Measurements from ENCODE around the gene PEG3. TPM values are rescaled to one million over a fixed set of nuclear protein-coding genes. Genes with fewer than 3 reads are reported as not detected.

PEG3 gene
- total RNA-seq, 2 donors from 2014 or later: 4.8 to 8.3 TPM

GRCh38 chr19:56832352-56832928 is 8.1 kb downstream of the PEG3 start:
- no peak for DNase-seq (ENCODE audit: low spot score)
- no peaks in the 10 kb centered on the region for H3K27me3 ChIP-seq
- no peaks in the 10 kb centered on the region for H3K9me3 ChIP-seq
- TF ChIP-seq, protein P1, sequence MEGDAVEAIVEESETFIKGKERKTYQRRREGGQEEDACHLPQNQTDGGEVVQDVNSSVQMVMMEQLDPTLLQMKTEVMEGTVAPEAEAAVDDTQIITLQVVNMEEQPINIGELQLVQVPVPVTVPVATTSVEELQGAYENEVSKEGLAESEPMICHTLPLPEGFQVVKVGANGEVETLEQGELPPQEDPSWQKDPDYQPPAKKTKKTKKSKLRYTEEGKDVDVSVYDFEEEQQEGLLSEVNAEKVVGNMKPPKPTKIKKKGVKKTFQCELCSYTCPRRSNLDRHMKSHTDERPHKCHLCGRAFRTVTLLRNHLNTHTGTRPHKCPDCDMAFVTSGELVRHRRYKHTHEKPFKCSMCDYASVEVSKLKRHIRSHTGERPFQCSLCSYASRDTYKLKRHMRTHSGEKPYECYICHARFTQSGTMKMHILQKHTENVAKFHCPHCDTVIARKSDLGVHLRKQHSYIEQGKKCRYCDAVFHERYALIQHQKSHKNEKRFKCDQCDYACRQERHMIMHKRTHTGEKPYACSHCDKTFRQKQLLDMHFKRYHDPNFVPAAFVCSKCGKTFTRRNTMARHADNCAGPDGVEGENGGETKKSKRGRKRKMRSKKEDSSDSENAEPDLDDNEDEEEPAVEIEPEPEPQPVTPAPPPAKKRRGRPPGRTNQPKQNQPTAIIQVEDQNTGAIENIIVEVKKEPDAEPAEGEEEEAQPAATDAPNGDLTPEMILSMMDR (IDR thresholded peaks at IDR 0.05): no peak
- H3K36me3 ChIP-seq: no peaks in the 10 kb centered on the region
- H3K4me1 ChIP-seq: no peaks in the 10 kb centered on the region
- no peak overlapping the region for H3K27ac ChIP-seq
- no peak overlapping the region for H3K4me3 ChIP-seq

DNA sequence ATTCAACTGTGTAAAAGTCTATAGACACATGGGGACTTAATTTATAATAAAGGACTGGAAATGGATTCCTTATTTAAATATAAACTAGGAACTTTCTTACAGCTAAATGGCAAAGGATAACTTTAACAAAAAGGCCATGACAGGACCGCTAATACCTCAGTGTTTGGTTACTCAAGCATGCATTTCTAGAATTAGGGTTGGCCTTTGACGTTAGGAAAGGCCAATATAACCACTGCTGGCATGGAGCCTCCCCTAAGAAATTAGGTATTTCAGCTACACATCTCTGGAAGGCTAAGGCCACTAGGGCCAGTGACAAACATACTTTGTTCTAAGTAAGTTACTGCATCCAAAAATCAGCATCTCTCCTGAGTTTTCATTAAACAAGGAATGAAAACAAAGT is 9.3 kb downstream of the PEG3 start:
- H3K4me3 ChIP-seq: no peak overlapping the region
- no peak overlapping the region for H3K27ac ChIP-seq
- DNase-seq (ENCODE audit: low spot score): no peak
- no peaks in the 10 kb centered on the region for H3K27me3 ChIP-seq
- TF ChIP-seq, protein P1 (IDR thresholded peaks at IDR 0.05): no peak
- no peaks in the 10 kb centered on the region for H3K4me1 ChIP-seq
- H3K9me3 ChIP-seq: no peaks in the 10 kb centered on the region
- no peaks in the 10 kb centered on the region for H3K36me3 ChIP-seq

GRCh38 chr19:56829596-56829995 is 10.9 kb downstream of the PEG3 start:
- no peaks in the 10 kb centered on the region for H3K36me3 ChIP-seq
- no peaks in the 10 kb centered on the region for H3K27me3 ChIP-seq
- no peak overlapping the region for H3K27ac ChIP-seq
- H3K4me3 ChIP-seq: no peak overlapping the region
- DNase-seq (ENCODE audit: low spot score): no peak
- H3K9me3 ChIP-seq: no peaks in the 10 kb centered on the region
- TF ChIP-seq, protein P1 (IDR thresholded peaks at IDR 0.05): no peak
- H3K4me1 ChIP-seq: no peaks in the 10 kb centered on the region

- no peaks in the 10 kb centered on the region for H3K36me3 ChIP-seq
- no peak overlapping the region for H3K4me3 ChIP-seq
- TF ChIP-seq, protein P1 (IDR thresholded peaks at IDR 0.05): no peak
- no peaks in the 10 kb centered on the region for H3K27me3 ChIP-seq
- no peaks in the 10 kb centered on the region for H3K9me3 ChIP-seq
- no peaks in the 10 kb centered on the region for H3K4me1 ChIP-seq
- DNase-seq (ENCODE audit: low spot score): no peak
- H3K27ac ChIP-seq: no peak overlapping the region
Observed at GRCh38 chr19:56827708-56828107, 12.8 kb downstream of the PEG3 start.

GRCh38 chr19:56823956-56824355 is 16.6 kb downstream of the PEG3 start:
- Histone ChIP-seq H3K36me3 (peaks cover 4% of the 10 kb centered on the region), H3K4me3 (no peak overlapping the region), H3K9me3 (no peaks in the 10 kb centered on the region), H3K27ac (no peak overlapping the region), H3K27me3 (no peaks in the 10 kb centered on the region), H3K4me1 (no peaks in the 10 kb centered on the region)
- DNase-seq (ENCODE audit: low spot score): no peak
- TF ChIP-seq, protein P1 (IDR thresholded peaks at IDR 0.05): no peak

DNA sequence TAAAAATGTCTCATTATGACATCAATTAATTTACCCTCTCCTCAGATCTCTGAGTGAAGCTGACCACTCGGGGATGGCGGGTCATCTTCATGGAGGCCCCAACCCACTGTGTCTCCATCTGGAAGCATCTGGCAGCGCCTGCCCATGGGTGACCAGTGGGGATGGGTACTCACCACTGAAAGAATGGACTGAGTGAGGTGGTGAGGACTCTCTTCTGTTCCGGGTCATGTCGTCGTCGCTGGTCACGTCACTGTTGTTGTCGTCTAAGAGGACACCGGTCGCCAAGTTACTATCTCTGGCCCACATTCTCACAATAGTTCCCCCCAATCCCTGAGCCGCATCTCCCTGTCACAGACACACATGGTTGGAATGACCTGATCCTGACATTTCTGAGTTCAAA is 17.1 kb downstream of the PEG3 start:
- H3K9me3 ChIP-seq: no peaks in the 10 kb centered on the region
- H3K4me3 ChIP-seq: no peak overlapping the region
- H3K27ac ChIP-seq: no peak overlapping the region
- H3K36me3 ChIP-seq: peaks cover 4% of the 10 kb centered on the region
- TF ChIP-seq, protein P1 (IDR thresholded peaks at IDR 0.05): no peak
- no peak for DNase-seq (ENCODE audit: low spot score)
- H3K4me1 ChIP-seq: no peaks in the 10 kb centered on the region
- no peaks in the 10 kb centered on the region for H3K27me3 ChIP-seq
